ENCODE results near the gene SYT11.

- TF ChIP-seq CTCF (IDR thresholded peaks at IDR 0.05), result no peak
- no peak for TF ChIP-seq POLR2A (IDR thresholded peaks at IDR 0.05)
Measured at GRCh38 chr1:155933591-155934096, 74.3 kb downstream of the SYT11 start.

Measured in lower leg skin (tissue), 3 donors.